Adipose tissue (tissue), 3 donors: ENCODE results near the gene LAD1. TPM values are rescaled to one million over a fixed set of nuclear protein-coding genes. Genes with fewer than 3 reads are reported as not detected.

Experiments used
- H3K27ac ChIP-seq: one replicate; pipeline ENCODE4 v1.5.1; 2013; ENCODE audit warnings: low read depth, low read length
- WGBS, 3 donors: extraction: QIAGEN DNeasy Blood & Tissue Kit; methylation state at CpG; one replicate each; pipeline ENCODE4 v1.1.7; 2013; 5-methylcytosine and 5-hydroxymethylcytosine counted together
- polyA plus RNA-seq, 3 donors: library from polyadenylated mRNA; stranded (reverse); fragments of 200-250 nt; gene quantifications; one replicate each; pipeline ENCODE4 v1.2.3, GENCODE V29; 2013
- donor health status: healthy with polysubstance abuse.
- donor health status: Bipolar disorder and iron deficiency.
- donor health status: healthy.

LAD1 gene, protein sequence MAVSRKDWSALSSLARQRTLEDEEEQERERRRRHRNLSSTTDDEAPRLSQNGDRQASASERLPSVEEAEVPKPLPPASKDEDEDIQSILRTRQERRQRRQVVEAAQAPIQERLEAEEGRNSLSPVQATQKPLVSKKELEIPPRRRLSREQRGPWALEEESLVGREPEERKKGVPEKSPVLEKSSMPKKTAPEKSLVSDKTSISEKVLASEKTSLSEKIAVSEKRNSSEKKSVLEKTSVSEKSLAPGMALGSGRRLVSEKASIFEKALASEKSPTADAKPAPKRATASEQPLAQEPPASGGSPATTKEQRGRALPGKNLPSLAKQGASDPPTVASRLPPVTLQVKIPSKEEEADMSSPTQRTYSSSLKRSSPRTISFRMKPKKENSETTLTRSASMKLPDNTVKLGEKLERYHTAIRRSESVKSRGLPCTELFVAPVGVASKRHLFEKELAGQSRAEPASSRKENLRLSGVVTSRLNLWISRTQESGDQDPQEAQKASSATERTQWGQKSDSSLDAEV
- polyA plus RNA-seq: 10 to 100 TPM in 1 of 3 donors, 1 to 10 TPM in 2; 1.8 to 23.0 (median 3.9) TPM

DNA sequence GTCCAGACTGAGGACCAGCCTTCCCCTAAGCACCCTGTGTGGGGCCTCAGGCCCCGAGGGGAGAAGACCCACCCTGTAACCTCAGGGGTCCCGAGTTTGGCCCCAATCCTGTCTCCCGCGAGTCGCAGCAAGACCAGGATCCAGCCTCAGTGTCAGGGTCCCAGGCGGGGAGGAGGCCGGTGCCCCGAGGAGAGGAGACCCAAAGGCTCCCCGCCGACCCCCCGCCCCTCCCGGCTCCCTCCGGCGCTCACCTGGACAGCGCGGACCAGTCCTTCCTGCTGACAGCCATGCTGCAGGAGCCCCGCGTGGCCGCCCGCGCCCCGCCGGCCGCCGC lies at the start of gene LAD1:
LAD1 (minus strand) TSS at position 307 of the 334 bp plus-strand sequence; CDS start at position 289, 18 bp downstream.
- WGBS, 3 donors: 3 to 13% (median 11%) methylated on average over 22 to 25 of the region's 25 CpGs
- H3K27ac ChIP-seq: no peak within 1 kb of the TSS

DNA sequence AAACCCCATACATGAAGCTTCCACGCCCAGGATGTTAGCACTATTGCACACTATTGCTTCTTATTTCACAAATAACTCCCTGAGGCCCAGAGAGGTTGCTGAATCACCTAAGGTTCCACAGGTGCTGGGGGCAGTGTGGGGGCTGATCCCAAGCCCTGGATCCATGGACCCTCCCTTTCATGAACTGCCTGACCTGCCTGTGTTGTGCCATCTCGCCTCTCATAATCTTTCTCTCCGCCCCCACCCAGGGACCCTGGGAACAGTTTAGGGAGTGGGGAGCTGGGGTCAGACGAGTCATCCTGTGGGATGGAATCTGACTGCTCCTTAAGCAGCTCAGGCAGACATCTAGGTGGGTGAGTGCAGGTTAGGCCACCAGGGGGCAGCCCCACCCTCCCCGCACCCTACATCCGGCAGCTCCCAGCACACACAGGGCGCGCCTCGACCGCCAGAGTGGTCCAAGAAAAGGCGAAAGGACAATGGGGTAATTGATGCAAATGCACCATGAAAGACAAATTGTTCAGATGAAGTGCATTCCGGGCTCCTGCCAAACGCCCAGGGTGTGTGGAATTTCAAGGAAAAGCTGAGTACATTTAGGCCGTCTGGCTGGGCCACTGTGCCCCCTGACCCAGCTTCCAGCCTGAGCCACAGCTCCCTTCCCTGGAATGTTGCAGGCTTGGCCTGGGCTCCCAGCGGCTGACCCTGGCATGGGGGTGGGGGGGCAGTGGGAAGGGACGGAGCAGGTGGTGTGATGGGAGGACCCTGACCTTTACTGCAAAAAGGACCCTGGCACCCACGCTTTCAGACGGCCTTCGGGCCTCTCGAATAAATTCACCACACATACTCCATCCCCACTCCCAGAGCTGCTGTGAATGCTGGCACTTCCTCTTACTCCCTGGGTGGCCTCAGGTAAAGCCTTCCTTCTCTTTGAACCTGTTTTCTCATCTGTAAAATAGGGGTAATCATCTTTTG lies 49.1 kb upstream of the LAD1 start:
- H3K27ac ChIP-seq: no peak overlapping the region
- WGBS, 3 donors: 28 to 37% (median 36%) methylated on average over 20 of the region's 20 CpGs

DNA sequence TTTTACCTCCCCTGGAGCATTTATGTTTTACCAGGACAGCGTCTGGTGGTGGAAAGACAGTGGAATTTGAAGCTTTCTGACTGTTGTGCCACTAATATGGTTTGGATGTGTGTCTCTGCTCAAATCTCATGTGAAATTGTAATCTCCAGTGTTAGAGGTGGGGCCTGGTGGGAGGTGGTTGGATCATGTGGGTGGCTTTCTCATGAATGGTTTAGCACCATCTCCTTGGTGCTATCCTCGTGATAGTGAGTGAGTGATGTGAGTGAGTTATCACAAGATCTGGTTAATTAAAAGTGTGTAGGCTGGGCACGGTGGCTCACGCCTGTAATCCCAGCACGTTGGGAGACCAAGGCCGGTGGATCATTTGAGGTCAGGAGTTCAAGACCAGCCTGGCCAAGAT lies 46.2 kb upstream of the LAD1 start:
- H3K27ac ChIP-seq: no peak overlapping the region
- WGBS, 3 donors: 91 to 98% (median 92%) methylated on average over 6 of the region's 6 CpGs

DNA sequence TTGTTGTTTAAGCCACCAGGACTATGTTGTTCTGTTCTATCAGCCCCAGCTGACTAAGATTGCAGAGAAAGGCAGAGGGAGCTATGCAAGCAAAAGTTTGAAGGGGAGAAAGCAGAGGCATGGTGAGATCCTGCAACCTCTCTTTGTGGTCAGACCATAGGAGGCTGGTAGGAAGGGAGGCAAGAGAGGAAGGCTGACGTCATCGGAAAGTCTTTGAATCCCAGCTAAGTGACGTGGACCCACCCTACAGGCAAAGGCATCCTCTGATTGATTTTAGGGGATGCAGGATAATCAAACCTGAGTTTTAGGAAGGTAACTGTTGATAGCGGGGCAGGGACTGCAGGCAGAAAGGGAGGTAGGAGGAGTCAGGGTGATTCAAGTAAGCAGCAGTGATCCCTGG lies 45.7 kb upstream of the LAD1 start:
- H3K27ac ChIP-seq: no peak overlapping the region
- WGBS, 3 donors: 71 to 83% (median 78%) methylated on average over 4 of the region's 4 CpGs

DNA sequence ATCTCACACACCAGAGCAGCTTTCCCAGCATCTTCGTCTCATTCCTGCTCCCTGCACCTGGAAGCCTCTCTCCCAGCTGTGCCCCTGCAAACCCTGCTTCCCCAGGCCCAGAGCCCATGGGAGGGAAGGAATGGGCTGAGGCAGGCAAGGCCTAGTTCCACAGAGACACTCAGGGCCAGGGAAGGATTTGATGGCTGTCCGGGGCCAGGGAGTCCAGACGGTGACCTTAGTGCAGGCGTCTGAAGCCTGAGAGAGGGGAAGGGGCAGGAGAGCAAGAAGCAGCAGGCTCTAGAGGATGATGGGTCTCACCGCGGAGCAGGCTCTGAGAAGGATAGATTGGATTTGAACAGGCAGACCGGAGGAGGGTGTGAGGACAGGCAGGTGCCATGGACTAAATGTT lies 44.6 kb upstream of the LAD1 start:
- WGBS, 3 donors: 83 to 93% (median 90%) methylated on average over 7 of the region's 7 CpGs
- no peak overlapping the region for H3K27ac ChIP-seq

DNA sequence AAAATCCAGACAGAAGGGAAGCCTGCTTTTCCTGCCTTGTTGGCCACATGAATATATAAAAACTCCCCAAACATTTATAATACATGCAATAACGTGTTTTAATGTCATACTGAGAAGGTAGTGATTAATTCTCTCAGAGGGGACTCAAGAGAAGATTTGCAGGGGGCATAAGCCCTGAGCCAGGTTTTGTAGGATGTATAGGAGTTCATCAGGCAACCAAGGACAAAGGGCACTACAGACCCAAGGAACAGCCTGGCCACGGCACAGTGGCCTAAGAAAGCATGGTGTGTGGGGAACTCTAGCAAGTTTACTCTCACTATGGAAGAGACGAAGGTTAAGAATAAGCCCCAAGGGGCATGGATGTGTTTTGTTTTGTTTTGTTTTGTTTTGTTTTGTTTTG lies 37.8 kb upstream of the LAD1 start:
- WGBS, 3 donors: 67 to 78% (median 70%) methylated on average over 3 of the region's 3 CpGs
- H3K27ac ChIP-seq: no peak overlapping the region

DNA sequence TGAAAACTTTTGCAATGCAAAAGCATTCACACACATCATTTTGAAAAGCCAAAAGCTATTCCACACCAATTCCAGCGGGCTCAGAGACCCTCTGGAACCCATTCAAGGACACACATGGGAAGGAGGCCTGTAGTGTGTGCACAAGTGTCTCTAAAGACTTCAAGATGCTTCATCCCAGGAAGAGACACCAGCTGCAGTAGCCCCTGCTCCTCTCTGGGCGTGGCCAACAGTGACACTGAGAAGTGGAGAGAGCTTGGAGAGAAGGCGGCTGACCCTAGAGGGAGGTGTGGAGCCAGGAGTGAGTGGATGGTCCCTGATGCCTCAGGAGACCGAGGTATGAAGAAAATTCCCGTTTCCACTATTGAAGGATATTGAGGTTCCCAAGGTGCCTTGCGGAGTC lies 37.3 kb upstream of the LAD1 start:
- 56 to 70% (median 65%) methylated on average over 6 of the region's 6 CpGs for WGBS, 3 donors
- H3K27ac ChIP-seq: no peak overlapping the region

DNA sequence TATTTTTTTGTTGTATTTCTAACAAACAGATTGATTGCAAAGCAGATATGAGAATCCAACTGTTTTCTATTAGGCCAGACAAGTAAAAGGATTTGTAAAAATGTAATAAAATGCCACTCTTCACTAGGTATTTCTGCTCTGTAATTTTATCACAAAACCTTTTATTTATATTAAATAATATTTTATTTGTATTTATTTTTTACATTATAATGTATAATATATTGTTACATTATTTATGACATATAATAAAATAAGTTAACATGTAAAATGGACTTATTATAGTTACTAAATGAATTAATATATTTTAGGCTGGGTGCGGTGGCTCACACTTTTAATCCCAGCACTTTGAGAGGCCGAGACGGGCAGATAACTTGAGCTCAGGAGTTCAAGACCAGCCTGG lies 35.1 kb upstream of the LAD1 start:
- no peak overlapping the region for H3K27ac ChIP-seq
- WGBS, 3 donors: 84 to 97% (median 97%) methylated on average over 3 of the region's 3 CpGs

DNA sequence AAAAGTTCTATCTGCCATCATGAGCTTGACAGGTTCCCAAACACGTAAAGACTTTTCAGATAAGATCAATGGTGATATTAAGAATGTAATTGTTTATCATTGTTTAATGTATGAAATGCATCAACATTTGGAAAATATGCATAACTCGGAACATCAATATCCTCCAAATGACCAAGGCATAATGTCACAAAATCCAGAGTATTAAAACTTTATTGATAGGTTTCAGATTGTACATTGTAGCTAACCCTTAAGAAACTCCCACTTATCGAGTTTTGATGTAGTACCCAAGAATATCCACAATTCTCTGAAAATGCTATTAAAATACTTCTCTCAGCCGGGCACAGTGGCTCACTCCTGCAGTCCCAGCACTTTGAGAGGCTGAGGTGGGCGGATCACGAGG lies 34.5 kb upstream of the LAD1 start:
- H3K27ac ChIP-seq: no peak overlapping the region
- 85 to 90% (median 89%) methylated on average over 6 of the region's 6 CpGs for WGBS, 3 donors

DNA sequence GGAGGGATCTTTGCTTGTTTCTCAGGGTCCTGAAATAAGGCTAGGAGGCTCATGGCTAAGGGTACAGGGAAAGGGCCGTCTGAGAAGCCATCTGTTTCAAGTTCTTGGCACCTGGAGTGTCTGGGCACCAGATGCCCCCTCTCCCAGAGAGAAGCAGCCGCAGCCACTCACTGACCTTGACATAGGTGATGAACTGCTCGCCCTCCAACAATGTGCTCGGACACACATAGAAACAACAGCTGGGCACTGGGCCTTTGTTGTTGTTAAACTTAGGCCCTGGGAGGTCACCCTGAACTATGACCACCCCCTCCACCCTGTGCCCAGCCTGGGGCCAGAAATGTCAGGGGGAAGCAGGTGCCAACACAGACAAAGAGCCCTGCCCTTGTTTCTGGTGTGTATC lies 31.7 kb upstream of the LAD1 start:
- no peak overlapping the region for H3K27ac ChIP-seq
- WGBS, 3 donors: 29 to 88% (median 83%) methylated on average over 4 of the region's 4 CpGs

DNA sequence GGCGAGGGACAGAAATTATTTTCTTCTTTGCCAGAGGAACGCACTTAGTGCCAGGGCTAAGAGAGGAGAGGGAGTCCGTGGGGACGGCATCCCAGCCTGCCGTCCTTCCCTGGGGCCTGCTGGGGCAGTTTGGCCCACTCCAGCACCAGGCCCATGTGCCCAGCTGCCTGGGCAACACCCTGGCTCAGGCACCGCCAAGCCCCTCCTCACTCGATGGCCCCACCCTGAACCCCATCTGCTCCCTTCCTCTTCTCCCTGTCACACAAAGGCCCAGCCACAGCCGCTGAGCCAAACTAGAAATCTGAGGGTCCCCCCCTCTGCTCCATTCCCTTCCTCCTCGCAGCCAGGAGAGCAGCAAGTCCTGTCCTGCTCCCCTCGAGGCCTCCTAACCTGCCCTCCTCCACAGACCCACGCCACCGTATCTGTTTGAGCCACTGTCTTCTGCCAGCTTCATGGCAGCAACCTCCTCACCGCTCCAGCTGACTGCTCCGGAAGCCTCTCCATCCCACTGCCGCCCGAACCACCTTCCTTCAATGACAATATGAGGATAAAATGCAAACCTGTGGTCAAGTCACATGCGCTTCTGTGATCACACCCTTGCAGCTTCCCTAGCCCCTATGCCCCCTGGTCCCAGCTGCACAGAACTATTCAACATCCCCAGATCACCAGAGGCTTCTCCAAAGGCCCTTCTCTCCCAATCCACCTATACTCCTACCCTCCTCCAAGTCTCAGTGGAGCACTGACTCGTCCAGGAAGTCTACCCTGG lies 30.8 kb upstream of the LAD1 start:
- H3K27ac ChIP-seq: no peak overlapping the region
- WGBS, 3 donors: 88 to 92% (median 91%) methylated on average over 16 to 18 of the region's 18 CpGs

DNA sequence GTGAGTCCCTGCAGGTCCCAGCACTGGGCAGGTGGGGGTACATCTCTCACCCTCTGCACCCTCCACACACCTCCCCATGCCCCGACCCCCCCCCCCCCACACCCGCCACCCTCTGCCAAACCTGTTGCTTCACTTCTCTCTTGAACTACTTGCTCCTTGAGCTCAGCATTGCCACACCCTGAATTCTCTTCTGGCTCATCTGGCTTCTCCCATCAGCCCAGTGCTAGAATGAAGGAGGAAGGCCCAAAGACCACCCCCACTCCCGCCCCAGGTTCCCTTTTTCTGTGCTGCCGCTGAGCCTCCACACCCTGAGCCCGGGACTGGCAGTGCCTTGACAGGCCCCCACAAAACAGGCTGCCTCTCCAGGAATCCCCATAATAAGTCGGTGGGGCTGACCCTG lies 28.8 kb upstream of the LAD1 start:
- H3K27ac ChIP-seq: no peak overlapping the region
- WGBS, 3 donors: 58 to 80% (median 58%) methylated on average over 4 to 6 of the region's 6 CpGs

DNA sequence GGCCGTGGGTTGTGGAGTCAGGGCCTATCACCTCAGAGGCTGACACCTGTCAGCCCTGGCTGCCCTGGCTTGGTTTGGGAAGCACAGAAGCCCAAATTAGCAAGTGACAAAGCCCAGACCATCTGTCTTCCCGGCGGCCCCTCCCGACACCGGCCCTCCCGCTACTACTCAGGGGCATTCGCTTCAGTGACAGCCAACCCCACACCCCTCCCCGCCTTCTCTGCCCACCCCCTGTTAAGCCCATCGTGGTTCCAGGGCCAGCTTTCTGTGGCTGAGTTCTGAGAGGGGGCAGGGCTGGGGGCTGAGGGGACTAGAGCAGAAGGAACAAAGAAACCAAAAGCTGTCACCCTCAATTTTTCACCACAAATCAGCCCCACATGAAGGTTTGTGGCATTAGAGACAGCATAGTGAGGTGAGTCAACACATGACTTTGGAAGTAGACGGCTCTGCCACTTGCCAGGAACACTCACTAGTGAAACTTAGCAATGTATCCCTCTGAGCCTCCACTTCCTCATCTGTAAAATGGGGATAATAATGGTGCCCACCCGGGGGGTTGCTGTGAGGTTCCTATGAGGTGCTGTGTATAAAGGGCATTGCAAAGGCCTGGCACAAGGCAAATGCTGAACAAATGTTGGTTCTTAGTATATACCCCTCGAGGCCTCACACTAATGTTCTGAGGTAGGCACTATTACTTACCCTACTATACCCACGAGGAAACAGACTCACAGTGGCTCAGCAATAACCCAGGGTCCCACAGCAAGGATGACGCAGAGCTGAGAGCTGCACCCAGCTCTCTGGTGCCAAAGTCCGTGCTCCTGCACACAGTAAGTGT lies 27.6 kb upstream of the LAD1 start:
- H3K27ac ChIP-seq: no peak overlapping the region
- WGBS, 3 donors: 62 to 72% (median 68%) methylated on average over 15 of the region's 15 CpGs

DNA sequence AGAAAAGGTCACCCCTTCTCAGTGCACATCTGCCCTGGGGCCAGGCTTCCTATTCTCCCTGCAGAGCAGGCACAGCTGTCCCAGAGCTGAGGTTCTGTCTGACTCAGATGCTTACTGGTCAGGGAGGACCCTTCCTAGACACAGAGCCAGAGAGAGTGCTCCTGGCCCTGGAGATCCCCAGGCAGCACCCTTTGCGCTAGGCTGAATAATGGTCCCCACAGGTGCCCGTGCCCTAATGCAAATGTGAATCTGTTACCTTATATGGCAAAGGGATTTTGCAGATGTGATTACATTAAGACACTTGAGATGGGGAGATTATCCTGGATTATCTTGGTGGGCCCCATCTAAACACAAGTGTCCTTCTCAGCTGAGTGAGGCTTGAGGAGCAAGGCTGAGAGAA lies 25.0 kb upstream of the LAD1 start:
- no peak overlapping the region for H3K27ac ChIP-seq
- 96 to 100% (median 96%) methylated on average over 2 of the region's 2 CpGs for WGBS, 3 donors

DNA sequence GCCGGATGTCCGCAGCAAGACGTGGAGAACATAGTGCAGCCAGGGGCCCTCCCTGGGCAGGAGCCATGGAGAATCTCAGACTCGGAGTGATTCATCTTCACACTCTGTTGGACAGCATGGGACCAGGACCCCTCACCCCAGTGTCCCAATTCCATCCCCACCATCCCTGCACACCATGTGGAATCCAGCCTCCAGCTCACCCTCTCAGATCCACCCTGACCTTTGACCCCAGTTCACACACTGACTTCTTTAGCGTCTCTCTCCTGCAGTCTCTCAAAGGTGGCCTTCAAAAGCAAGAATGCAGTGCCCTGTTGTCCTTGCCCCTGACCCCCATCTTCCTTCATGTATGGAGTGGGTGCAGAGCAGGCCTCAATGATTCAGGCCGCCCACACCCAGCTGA lies 24.5 kb upstream of the LAD1 start:
- WGBS, 3 donors: 90 to 95% (median 92%) methylated on average over 6 of the region's 6 CpGs
- H3K27ac ChIP-seq: no peak overlapping the region

DNA sequence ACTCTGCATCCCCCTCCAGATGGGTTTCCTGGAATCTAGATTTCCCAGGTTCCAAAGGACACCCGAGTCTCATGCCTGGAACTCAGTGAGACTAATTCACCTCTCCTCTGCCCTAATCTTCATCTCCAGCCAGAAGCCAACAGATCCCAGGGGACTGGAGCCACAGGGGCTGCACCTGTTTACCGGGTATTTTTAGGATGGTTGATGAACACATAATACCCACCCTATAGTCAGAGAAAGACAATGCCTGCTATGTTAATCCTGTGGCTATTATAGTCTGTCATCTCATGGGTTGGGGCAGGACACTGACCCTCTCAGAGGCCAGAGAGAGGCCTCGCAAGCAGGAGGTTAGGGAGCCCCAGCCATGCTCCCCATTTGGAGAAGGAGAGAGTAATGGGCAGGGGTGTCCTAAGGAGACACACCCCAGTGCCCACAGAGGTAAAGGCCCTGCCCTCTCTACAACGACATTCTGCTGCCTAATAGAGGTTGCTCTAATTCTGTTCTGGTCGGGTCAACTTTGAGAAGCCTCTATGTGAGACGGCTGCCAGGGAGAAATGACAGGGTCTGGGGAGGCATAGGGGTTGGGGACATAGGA lies 23.4 kb upstream of the LAD1 start:
- WGBS, 3 donors: 79 to 85% (median 82%) methylated on average over 6 of the region's 6 CpGs
- H3K27ac ChIP-seq: no peak overlapping the region

DNA sequence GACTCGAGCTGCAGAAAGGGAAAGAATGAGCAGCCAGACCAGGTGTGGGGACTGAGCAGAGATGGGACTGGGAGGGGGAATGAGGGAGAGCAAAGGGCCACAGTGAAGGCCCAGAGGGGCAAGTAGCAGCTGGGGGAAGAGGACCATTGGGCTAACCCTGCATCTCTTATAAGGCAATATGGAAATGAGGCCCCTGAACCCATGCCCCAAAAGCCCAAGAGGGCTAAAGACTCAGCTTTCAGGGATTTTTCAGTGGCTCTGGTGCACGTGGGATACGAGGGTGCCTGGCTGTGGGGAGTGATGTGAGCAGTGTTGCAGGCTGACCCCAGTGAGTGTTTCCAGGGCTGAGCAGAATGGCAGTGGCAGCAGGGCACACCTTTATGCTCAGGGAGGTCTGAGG lies 22.9 kb upstream of the LAD1 start:
- H3K27ac ChIP-seq: no peak overlapping the region
- 62 to 70% (median 63%) methylated on average over 3 of the region's 3 CpGs for WGBS, 3 donors
